Suprapubic skin (tissue), 4 donors: ENCODE measurements around the gene GYG1. TPM values are rescaled to one million over a fixed set of nuclear protein-coding genes. Genes with fewer than 3 reads are reported as not detected.

Experiments
- DNase-seq, 2 donors: peaks; one replicate each; pipeline ENCODE4 v3.0.0-alpha.2; 2019; ENCODE audit warnings: low spot score in 2 of 2
- H3K27ac ChIP-seq: fragments of 200-600 bp; sonication (generic); one replicate; pipeline ENCODE4 v1.5.1; 2019
- H3K27me3 ChIP-seq: fragments of 200-600 bp; sonication (generic); one replicate; pipeline ENCODE4 v1.5.1; 2019
- H3K36me3 ChIP-seq: fragments of 200-600 bp; sonication (generic); one replicate; pipeline ENCODE4 v1.5.1; 2019
- H3K4me1 ChIP-seq: fragments of 200-600 bp; sonication (generic); one replicate; pipeline ENCODE4 v1.5.1; 2019
- H3K4me3 ChIP-seq: fragments of 200-600 bp; sonication (generic); one replicate; pipeline ENCODE4 v1.5.1; 2019; ENCODE audit warnings: mild to moderate bottlenecking
- H3K9me3 ChIP-seq: fragments of 200-600 bp; sonication (generic); one replicate; pipeline ENCODE4 v1.5.1; 2019
- CTCF ChIP-seq, 2 donors: fragments of 200-600 bp in 1 of 2; fragments of 450-650 bp in 1 of 2; sonication (generic) in 1 of 2; IDR thresholded peaks; one replicate each; pipeline ENCODE4 v1.5.1; 2016 to 2019; ENCODE audit warnings: antibody characterized with exemption in 2 of 2, mild to moderate bottlenecking in 1 of 2, moderate library complexity in 1 of 2
- EP300 ChIP-seq: sonication (generic); formaldehyde crosslinking; IDR thresholded peaks from one replicate; pipeline ENCODE4 v1.6.1; 2017; ENCODE audit warnings: antibody characterized with exemption
- POLR2A ChIP-seq, 2 donors: fragments of 450-650 bp; IDR thresholded peaks; one replicate each; pipeline ENCODE4 v1.6.1; 2017; ENCODE audit warnings: antibody characterized with exemption in 2 of 2, mild to moderate bottlenecking in 2 of 2, moderate library complexity in 2 of 2
- POLR2AphosphoS5 ChIP-seq, 3 donors: sonication (generic); formaldehyde crosslinking; IDR thresholded peaks; one replicate each; pipeline ENCODE4 v1.6.1; 2017; ENCODE audit warnings: antibody characterized with exemption in 3 of 3
- WGBS: methylation state at CpG from one replicate; pipeline ENCODE4 v1.1.5; 2018; 5-methylcytosine and 5-hydroxymethylcytosine counted together
- total RNA-seq, 4 donors: library from RNA; depleted of rRNA; stranded (reverse); fragments of >200 nt; gene quantifications; one replicate each; pipeline ENCODE4 v1.1.0, GENCODE V29; 2016

GYG1 gene
- total RNA-seq, 4 donors from 2014 or later = 9.3 to 17.5 (median 13.4) TPM

GRCh38 chr3:149009732-149010131 lies 18.4 kb downstream of the GYG1 start:
- TF ChIP-seq POLR2A (IDR thresholded peaks at IDR 0.05) (no peak), CTCF (IDR thresholded peaks at IDR 0.05) (no peak), EP300 (no peak)
- no peak for DNase-seq
- H3K27ac ChIP-seq = no peak overlapping the region
- H3K9me3 ChIP-seq = no peaks in the 10 kb centered on the region
- H3K4me3 ChIP-seq = no peak overlapping the region
- H3K36me3 ChIP-seq = peaks cover 59% of the 10 kb centered on the region
- WGBS = 89% methylated on average over 2 of the region's 2 CpGs
- H3K27me3 ChIP-seq = no peaks in the 10 kb centered on the region
- H3K4me1 ChIP-seq = no peaks in the 10 kb centered on the region

- H3K27ac ChIP-seq = no peak overlapping the region
- 85% methylated on average over 6 of the region's 6 CpGs for WGBS
- no peaks in the 10 kb centered on the region for H3K27me3 ChIP-seq
- H3K9me3 ChIP-seq = no peaks in the 10 kb centered on the region
- DNase-seq = no peak
- peaks cover 59% of the 10 kb centered on the region for H3K36me3 ChIP-seq
- no peaks in the 10 kb centered on the region for H3K4me1 ChIP-seq
- TF ChIP-seq CTCF (IDR thresholded peaks at IDR 0.05) (no peak), POLR2A (IDR thresholded peaks at IDR 0.05) (no peak), EP300 (no peak), POLR2AphosphoS5 (IDR thresholded peaks at IDR 0.05) (no peak)
- no peak overlapping the region for H3K4me3 ChIP-seq
Observed at GRCh38 chr3:149010504-149010951, 19.2 kb downstream of the GYG1 start.

GRCh38 chr3:149010966-149011365 lies 19.6 kb downstream of the GYG1 start:
- 95% methylated on average over 2 of the region's 2 CpGs for whole genome bisulfite sequencing
- TF ChIP-seq POLR2A (IDR thresholded peaks at IDR 0.05) = no peak
- H3K9me3 ChIP-seq = no peaks in the 10 kb centered on the region
- no peak overlapping the region for H3K4me3 ChIP-seq
- DNase-seq = no peak
- H3K4me1 ChIP-seq = no peaks in the 10 kb centered on the region
- H3K27ac ChIP-seq = no peak overlapping the region
- peaks cover 59% of the 10 kb centered on the region for H3K36me3 ChIP-seq
- H3K27me3 ChIP-seq = no peaks in the 10 kb centered on the region

GRCh38 chr3:149011676-149012075 lies 20.3 kb downstream of the GYG1 start:
- no peaks in the 10 kb centered on the region for H3K9me3 ChIP-seq
- no peak overlapping the region for H3K27ac ChIP-seq
- TF ChIP-seq CTCF (IDR thresholded peaks at IDR 0.05) (no peak), POLR2AphosphoS5 (IDR thresholded peaks at IDR 0.05) (no peak), POLR2A (IDR thresholded peaks at IDR 0.05) (no peak), EP300 (no peak)
- 70% methylated on average over 5 of the region's 5 CpGs for WGBS
- peaks cover 56% of the 10 kb centered on the region for H3K36me3 ChIP-seq
- no peak for DNase-seq
- H3K27me3 ChIP-seq = no peaks in the 10 kb centered on the region
- H3K4me1 ChIP-seq = peaks cover 2% of the 10 kb centered on the region
- H3K4me3 ChIP-seq = no peak overlapping the region

GRCh38 chr3:149013726-149014125 lies 22.4 kb downstream of the GYG1 start:
- 94% methylated on average over 6 of the region's 6 CpGs for WGBS
- H3K36me3 ChIP-seq = peaks cover 44% of the 10 kb centered on the region
- no peak overlapping the region for H3K4me3 ChIP-seq
- no peak overlapping the region for H3K27ac ChIP-seq
- DNase-seq = no peak
- no peaks in the 10 kb centered on the region for H3K9me3 ChIP-seq
- H3K27me3 ChIP-seq = no peaks in the 10 kb centered on the region
- TF ChIP-seq EP300 (no peak), POLR2AphosphoS5 (IDR thresholded peaks at IDR 0.05) (no peak), POLR2A (IDR thresholded peaks at IDR 0.05) (no peak), CTCF (IDR thresholded peaks at IDR 0.05) (no peak)
- H3K4me1 ChIP-seq = peaks cover 7% of the 10 kb centered on the region

- H3K9me3 ChIP-seq = no peaks in the 10 kb centered on the region
- peaks cover 7% of the 10 kb centered on the region for H3K4me1 ChIP-seq
- no peak overlapping the region for H3K27ac ChIP-seq
- no peaks in the 10 kb centered on the region for H3K27me3 ChIP-seq
- H3K36me3 ChIP-seq = peaks cover 33% of the 10 kb centered on the region
- WGBS = 77% methylated on average over 3 of the region's 3 CpGs
- no peak overlapping the region for H3K4me3 ChIP-seq
- TF ChIP-seq CTCF (IDR thresholded peaks at IDR 0.05) = no peak
- TF ChIP-seq POLR2A (IDR thresholded peaks at IDR 0.05) = no peak
- TF ChIP-seq POLR2AphosphoS5 (IDR thresholded peaks at IDR 0.05) = no peak
- TF ChIP-seq EP300 = no peak
- no peak for DNase-seq
Observed at GRCh38 chr3:149015393-149015792, 24.1 kb downstream of the GYG1 start.
